ENCODE results near the gene GSX2. TPM values are rescaled to one million over a fixed set of nuclear protein-coding genes. Genes with fewer than 3 reads are reported as not detected.

GSX2 gene
- total and polyA plus RNA-seq, 2 of the 13 experiments (the other 11 are each of a cell fraction or from before 2014, with no cell fraction given) = not detected

DNA sequence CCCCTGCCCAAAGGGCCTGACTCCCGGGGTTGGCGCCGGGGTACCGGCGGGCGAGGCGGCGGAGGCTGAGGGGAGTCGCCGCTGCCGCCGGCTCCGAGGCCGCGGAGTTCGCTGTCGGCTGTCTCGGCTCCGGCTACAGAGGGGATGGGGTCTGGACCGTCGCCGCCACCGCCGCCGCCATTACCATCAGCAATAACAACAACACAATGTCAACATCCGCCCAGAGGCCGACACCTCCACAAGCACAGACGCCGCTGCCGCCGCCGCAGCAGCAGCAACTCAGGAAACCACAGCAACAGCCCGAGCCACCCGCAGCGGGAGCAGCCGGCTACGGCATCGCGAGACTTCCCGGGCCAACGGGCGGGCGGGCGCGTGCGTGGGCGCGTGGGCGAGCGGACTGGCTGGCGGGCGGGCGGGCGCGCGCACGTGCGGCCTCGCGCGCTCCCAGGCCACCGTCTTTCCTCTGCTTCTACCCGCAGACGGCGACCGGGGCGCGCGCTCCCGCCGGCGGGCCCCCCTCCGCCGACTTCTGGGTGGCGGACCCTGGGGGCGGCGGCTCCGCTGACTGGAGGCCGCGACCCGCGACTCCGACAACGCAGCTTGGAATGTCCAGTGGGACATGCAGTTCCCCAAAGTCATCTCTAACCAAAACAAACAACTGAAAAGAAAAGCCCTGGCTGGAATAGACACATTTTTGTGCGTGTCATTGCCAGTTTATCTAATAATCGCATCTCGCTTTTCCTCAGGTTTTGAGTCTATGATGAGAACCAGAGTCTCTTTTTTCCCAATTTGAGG, 35.4 kb upstream of the GSX2 start, which contains the start of gene CHIC2 (continued):
- peak; percentile 83 for TF ChIP-seq ZNF501 (CRISPR knock-in tag; IDR thresholded peaks at IDR 0.05)
- no peak for TF ChIP-seq HCFC1 (IDR thresholded peaks at IDR 0.05; ENCODE audit: low read depth, low read length)
- TF ChIP-seq, protein P1, sequence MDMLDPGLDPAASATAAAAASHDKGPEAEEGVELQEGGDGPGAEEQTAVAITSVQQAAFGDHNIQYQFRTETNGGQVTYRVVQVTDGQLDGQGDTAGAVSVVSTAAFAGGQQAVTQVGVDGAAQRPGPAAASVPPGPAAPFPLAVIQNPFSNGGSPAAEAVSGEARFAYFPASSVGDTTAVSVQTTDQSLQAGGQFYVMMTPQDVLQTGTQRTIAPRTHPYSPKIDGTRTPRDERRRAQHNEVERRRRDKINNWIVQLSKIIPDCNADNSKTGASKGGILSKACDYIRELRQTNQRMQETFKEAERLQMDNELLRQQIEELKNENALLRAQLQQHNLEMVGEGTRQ (IDR thresholded peaks at IDR 0.05; ENCODE audit: low read depth, low read length) = no peak
- TF ChIP-seq, protein P1 (CRISPR knock-in tag; IDR thresholded peaks at IDR 0.05; ENCODE audit: borderline replicate concordance) = no peak
- no peak for TF ChIP-seq NFE2 (CRISPR knock-in tag; IDR thresholded peaks at IDR 0.05)
- TF ChIP-seq HDAC2 (CRISPR knock-in tag; IDR thresholded peaks at IDR 0.05) = 0 out of 2 replicates have a peak, but pooled peaks have one; percentile 9
- peak; percentile 92 for TF ChIP-seq ZFY (CRISPR knock-in tag; IDR thresholded peaks at IDR 0.05)
- TF ChIP-seq YEATS2 (CRISPR knock-in tag; IDR thresholded peaks at IDR 0.05; ENCODE audit: borderline replicate concordance) = peak; percentile 68; the same call in 1 of the 2 replicates
- no peak for TF ChIP-seq LCORL (IDR thresholded peaks at IDR 0.05)
- TF ChIP-seq LCORL (CRISPR knock-in tag; IDR thresholded peaks at IDR 0.05) = peak; percentile 62; the same call in 1 of the 2 replicates
- TF ChIP-seq ZZZ3 (CRISPR knock-in tag; IDR thresholded peaks at IDR 0.05; ENCODE audit: borderline replicate concordance) = peak; percentile 51; the same call in 1 of the 2 replicates
- TF ChIP-seq MTF2 (CRISPR knock-in tag; IDR thresholded peaks at IDR 0.05; ENCODE audit: borderline replicate concordance) = 0 out of 2 replicates have a peak, but pooled peaks have one; percentile 60
- no peak for TF ChIP-seq ZC3H4 (CRISPR knock-in tag; IDR thresholded peaks at IDR 0.05; ENCODE audit: borderline replicate concordance)
- TF ChIP-seq ZNF564 (CRISPR knock-in tag; IDR thresholded peaks at IDR 0.05) = peak; percentile 30; the same call in 1 of the 2 replicates
- TF ChIP-seq PAX8 (CRISPR knock-in tag; IDR thresholded peaks at IDR 0.05; ENCODE audit: borderline replicate concordance) = no peak; the same call in 1 of the 2 replicates
- peak; percentile 45; the same call in 1 of the 2 replicates for TF ChIP-seq RARA (CRISPR knock-in tag; IDR thresholded peaks at IDR 0.05)
- TF ChIP-seq CHD2 (IDR thresholded peaks at IDR 0.05; ENCODE audit: low read depth, low read length) = peak; percentile 94
- TF ChIP-seq ETV6 (CRISPR knock-in tag; conservative IDR thresholded peaks at IDR 0.05) = peak; percentile 62; the same call in 1 of the 2 replicates
- TF ChIP-seq KMT2A (CRISPR knock-in tag; IDR thresholded peaks at IDR 0.05) = peak; percentile 71; the same call in 1 of the 2 replicates
- TF ChIP-seq ELF1 (CRISPR knock-in tag; IDR thresholded peaks at IDR 0.05) = peak; percentile 24; the same call in 1 of the 2 replicates
- TF ChIP-seq POLR2AphosphoS2 (IDR thresholded peaks at IDR 0.05; ENCODE audit: low read depth, low read length) = no peak
- TF ChIP-seq BORCS8-MEF2B (CRISPR knock-in tag; IDR thresholded peaks at IDR 0.05) = 0 out of 2 replicates have a peak, but pooled peaks have one; percentile 34
- TF ChIP-seq, protein P2, sequence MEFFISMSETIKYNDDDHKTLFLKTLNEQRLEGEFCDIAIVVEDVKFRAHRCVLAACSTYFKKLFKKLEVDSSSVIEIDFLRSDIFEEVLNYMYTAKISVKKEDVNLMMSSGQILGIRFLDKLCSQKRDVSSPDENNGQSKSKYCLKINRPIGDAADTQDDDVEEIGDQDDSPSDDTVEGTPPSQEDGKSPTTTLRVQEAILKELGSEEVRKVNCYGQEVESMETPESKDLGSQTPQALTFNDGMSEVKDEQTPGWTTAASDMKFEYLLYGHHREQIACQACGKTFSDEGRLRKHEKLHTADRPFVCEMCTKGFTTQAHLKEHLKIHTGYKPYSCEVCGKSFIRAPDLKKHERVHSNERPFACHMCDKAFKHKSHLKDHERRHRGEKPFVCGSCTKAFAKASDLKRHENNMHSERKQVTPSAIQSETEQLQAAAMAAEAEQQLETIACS (CRISPR knock-in tag; IDR thresholded peaks at IDR 0.05) = peak; percentile 96
- no peak for TF ChIP-seq ZBTB38 (CRISPR knock-in tag; IDR thresholded peaks at IDR 0.05)
- no peak for TF ChIP-seq ZNF260 (CRISPR knock-in tag; IDR thresholded peaks at IDR 0.05; ENCODE audit: borderline replicate concordance, low read depth)
- no peak for TF ChIP-seq RNF2 (conservative IDR thresholded peaks at IDR 0.05; ENCODE audit: low read depth)
- no peak for TF ChIP-seq PHF21A (CRISPR knock-in tag; IDR thresholded peaks at IDR 0.05)
- peak; percentile 44; the same call in 1 of the 2 replicates for TF ChIP-seq KAT7 (CRISPR knock-in tag; IDR thresholded peaks at IDR 0.05; ENCODE audit: borderline replicate concordance)
- TF ChIP-seq YEATS4 (CRISPR knock-in tag; IDR thresholded peaks at IDR 0.05; ENCODE audit: borderline replicate concordance) = peak; percentile 82; the same call in 1 of the 2 replicates
- 0 out of 2 replicates have a peak, but pooled peaks have one; percentile 35 for TF ChIP-seq ZFP36L1 (CRISPR knock-in tag; IDR thresholded peaks at IDR 0.05)

Measured in HepG2 (cell line).